NCI-H69 (cell line): ENCODE data around the gene TMEM132E.

ENCODE experiments used
- DNase-seq: peaks from one replicate; lab custom pipeline; 2025; lab: John Stamatoyannopoulos, UW

The TMEM132E gene

GRCh38 chr17:34665150-34665806 is 85.9 kb downstream of the TMEM132E start:
- peak; percentile 77 for DNase-seq

- DNase-seq = peak; percentile 94
Measured at GRCh38 chr17:34665819-34666763, 86.7 kb downstream of the TMEM132E start.

DNA sequence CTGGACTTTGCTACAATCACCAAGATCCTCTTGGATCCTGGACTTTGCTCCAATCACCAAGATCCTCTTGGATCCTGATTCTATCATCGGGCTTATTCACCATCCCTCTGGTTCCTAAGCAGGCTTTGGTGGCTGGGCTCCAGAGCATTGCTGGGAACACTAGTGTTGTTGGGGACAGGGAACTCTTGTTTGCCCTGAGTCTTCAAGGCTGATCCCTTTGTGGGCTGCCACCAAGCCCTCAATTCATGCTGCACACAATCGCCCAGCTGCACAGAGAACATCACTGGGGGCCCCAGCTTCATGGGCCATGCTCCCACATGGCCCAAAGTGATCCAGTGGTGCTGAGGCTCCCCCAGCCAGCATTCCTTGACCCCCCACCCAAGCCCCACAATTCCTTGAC is 88.3 kb downstream of the TMEM132E start:
- DNase-seq = no peak

DNA sequence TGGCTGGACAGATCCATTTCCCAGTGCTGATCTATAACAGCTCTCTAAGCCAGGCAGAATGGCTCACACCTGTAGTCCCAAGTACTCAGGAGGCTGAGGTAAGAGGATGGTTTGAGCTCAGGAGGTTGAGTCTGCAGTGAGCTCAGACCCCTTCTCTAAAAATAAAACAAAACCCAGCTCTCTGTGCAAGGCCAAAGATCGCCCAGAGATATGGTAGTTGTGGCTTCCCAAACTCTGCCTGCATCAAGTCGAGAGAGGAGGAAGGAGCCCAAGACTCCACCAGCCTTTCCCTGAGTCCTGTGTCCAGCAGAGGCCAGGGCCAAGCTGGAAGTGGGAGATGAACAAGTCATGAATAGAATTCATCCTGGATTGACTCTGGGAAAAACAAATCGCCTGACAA is 88.8 kb downstream of the TMEM132E start:
- no peak for DNase-seq

GRCh38 chr17:34669511-34669910 is 90.1 kb downstream of the TMEM132E start:
- no peak for DNase-seq

DNA sequence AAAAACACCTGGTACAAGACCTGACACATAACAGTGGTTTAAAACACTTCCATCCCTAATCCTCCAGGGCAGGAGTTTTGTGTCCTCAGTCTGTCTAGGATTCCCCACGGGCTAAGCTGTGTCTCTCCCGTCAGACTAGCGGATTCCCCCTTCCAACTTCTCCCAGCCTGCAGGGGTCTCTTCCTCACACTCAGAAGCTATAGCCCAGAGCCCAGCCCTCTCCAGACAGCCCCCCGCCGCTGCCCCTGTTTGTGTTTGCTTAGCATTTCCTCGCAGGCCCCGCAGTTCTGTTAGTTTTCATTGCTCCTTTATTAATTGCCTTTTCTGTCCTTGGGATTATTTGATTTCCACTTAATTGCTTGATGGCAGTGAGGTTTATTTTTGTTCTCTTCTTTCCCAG is 91.2 kb downstream of the TMEM132E start:
- DNase-seq = peak; percentile 34

DNA sequence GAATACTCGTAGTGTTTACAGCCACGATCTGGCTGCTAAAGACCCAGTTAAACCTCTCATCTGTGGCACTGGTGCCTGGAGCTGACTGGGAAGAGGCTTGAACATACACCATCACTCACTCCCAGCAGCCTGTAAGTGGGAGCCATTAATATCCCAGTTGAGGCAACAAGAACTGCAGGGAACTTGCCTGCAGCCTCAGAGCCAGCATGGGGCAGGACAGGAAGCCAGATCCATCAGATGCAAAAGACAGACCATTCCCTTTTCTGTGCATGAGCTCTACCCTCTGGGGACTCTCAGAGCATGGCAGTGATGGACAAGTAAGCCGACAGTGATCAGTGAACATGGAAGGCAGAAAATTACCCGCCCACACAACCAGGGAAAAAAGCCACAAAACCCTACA is 91.8 kb downstream of the TMEM132E start:
- peak; percentile 73 for DNase-seq

DNA sequence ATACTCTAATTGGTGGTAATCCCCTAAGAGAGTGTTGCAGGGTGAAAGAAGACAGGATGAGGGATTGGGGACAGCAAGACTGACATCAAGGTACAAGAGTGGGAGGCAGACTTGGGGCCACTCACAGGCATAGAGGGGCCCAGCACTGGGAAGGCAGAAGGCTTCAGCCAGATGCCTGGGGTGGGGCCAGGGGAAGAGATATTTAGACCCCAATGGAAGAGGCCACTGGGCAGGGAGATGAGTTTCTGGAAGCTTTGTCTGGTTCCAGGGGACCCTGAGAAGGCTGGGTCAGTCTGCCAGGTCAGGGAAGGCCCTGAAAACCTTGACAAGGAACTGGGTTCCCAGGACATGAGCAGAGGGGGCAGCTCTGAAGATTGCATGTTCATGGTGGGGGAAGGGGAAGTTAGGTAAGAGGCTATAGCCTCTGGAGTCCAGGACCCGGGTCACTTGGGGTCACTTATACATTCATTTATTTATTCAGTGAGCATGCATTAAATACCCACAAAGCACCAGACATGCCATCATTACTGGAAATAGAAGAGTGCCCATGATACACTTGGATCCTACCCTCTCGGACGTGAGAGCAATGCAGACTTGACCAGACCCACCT is 92.9 kb downstream of the TMEM132E start:
- no peak for DNase-seq

DNA sequence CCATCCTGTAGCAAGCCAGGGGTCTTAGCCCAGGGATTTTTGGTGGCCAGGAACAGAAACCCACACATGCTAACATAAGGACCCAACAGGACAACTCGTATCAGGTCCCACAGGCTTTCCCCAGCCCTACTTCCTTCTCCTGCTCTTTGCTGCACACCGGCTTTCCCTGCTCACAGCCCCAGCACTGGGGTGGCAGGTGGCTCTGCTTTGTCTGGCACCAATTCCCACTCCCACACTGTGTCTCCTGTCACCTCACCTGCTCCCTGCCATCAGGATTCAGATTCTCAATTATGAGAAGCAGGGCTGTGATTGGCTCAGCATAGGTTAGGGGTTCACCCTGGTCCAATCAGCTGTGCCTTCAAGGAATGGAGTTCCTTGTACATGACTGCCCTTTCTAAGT is 94.1 kb downstream of the TMEM132E start:
- DNase-seq = peak; percentile 22

GRCh38 chr17:34673995-34674890 is 94.9 kb downstream of the TMEM132E start:
- peak; percentile 78 for DNase-seq

DNA sequence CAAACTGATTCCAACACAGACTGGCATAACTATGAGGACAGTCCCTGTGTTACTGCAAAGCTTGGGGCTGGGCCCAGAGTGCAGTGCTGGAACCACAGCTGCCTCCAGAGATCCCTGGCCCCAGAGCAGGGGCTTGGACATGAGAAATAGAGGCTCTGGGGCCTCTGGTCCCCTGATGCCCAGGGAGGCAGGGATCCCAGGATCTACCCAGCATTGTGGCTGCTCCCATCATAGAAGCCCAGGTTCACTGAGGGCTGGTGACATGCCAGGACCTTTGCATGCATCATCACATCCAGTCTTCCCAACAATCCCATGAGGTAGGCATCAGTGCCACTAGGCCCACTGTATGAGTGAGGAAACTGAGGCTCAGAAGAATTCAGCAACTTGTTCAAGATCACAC is 95.8 kb downstream of the TMEM132E start:
- no peak for DNase-seq

- DNase-seq = no peak
Measured at GRCh38 chr17:34675605-34676004, 96.2 kb downstream of the TMEM132E start.

- DNase-seq = no peak
Measured at GRCh38 chr17:34680151-34680550, 100.8 kb downstream of the TMEM132E start.

DNA sequence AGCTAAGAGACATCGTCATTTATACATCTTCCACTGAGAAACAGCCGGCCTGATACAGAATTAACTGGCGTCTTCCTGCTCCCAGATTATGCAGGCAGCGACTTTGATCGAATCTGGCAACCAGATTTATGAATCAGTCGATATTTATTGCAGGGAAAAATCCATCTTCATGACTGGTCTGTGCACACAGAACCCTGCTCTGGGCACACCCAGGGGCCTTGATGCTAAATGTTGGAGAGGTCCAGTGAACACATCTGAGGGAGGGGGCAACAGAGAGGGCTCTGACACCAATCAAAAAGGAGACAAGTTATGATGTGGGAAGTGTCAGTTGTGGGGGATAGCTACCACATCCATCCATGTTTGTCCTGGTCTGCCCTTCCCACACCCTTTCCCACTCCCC is 102.9 kb downstream of the TMEM132E start:
- DNase-seq = no peak

DNA sequence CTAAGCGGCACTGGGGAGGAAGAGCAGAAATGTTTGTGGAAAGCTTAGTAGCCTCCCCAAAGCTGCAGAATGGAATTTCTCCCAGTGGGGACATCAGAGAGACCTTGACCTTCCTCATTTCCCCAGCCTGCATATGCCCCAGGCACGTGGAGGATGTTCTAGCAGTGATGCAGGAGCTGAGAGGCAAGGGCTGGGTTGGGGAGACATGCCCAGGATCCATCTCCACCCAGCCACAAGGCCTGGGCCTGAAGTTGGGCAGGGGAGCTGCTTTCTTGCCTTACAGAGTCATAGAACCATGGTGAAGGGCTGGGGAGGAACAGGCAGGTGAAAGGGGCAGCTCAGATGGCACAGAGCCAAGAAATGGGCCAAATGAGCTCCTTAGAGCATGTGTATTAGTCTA is 104.0 kb downstream of the TMEM132E start:
- DNase-seq = peak; percentile 29
